Bronchial epithelial cell (primary cell): ENCODE measurements around the gene SPEG. TPM values are rescaled to one million over a fixed set of nuclear protein-coding genes. Genes with fewer than 3 reads are reported as not detected.

Experiments used
- DNase-seq: peaks from one replicate; pipeline ENCODE4 v3.0.0-alpha.2; 2010; ENCODE audit warnings: low read depth
- FAIRE-seq: peaks from 2 replicates; lab custom pipeline; 2011; peaks lifted over from hg19 to GRCh38; lab: Jason Lieb, UNC
- H3K27me3 ChIP-seq: 2 replicates; pipeline ENCODE4 v1.5.1; 2011; ENCODE audit warnings: low read length; ENCODE audit not compliant: control insufficient read depth, insufficient read depth
- H3K36me3 ChIP-seq: 2 replicates; pipeline ENCODE4 v1.5.1; 2011; ENCODE audit warnings: low read length; ENCODE audit not compliant: control insufficient read depth, insufficient read depth
- H3K4me3 ChIP-seq: 2 replicates; pipeline ENCODE4 v1.5.1; 2011; ENCODE audit warnings: mild to moderate bottlenecking, low read depth, low read length, control low read depth
- CTCF ChIP-seq: IDR thresholded peaks from 2 replicates; pipeline ENCODE4 v1.5.1; 2011; ENCODE audit warnings: mild to moderate bottlenecking, moderate library complexity, low read length, control low read depth, inconsistent platforms; ENCODE audit not compliant: insufficient read depth, severe bottlenecking
- total RNA-seq: library from RNA; depleted of rRNA; stranded (reverse); fragments of >200 nt; gene quantifications from 2 replicates; pipeline ENCODE4 v1.2.1, GENCODE V29; 2014

The SPEG gene
- total RNA-seq, 1 donor from 2014 or later = 1.8 TPM

DNA sequence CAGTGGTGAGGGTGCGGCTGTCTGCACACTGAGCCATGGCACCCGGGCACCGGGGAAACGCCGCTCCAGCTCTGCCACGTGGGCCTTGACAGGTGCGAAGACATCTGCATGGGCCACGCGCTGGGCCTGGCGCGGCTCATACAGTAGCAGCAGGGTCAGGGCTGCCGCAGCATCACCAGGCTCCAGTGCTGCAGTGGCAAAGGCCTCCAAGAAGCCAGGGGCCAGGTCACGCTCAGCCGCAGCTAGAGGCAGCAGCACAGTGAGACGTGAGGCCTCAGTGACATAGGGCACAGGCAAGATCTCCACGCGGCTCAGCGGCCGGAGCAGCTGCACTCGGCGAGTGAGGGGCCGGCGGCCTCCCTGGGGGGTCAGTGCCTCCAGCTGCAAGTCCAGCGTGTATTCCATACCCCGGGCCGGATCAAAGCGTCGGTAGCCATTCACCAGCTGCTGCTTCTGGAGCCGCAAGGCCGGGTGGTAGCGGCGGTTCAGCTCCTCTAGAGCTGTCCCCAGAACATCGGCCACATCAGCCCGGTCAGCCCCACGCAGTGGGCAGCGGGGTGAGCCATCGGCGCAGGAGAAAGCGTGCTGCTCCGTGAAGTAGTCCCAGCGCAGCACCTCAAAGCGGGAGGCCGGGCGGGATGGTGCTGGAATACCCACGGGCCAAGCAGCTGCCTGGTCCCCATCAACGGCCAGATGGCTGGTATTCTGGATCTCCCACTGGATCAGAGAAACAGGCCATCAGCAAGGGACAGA is 105.5 kb downstream of the SPEG start:
- no peak for DNase-seq
- Histone ChIP-seq H3K36me3 (peaks cover 25% of the 10 kb centered on the region), H3K4me3 (no peak overlapping the region), H3K27me3 (no peaks in the 10 kb centered on the region)
- no peak for TF ChIP-seq CTCF
- peak; percentile 7 for FAIRE-seq

- FAIRE-seq (no peak), DNase-seq (no peak)
- Histone ChIP-seq H3K4me3 (no peak overlapping the region), H3K27me3 (no peaks in the 10 kb centered on the region), H3K36me3 (peaks cover 25% of the 10 kb centered on the region)
- TF ChIP-seq CTCF = no peak
Observed at GRCh38 chr2:219540784-219541504, 106.3 kb downstream of the SPEG start.

DNA sequence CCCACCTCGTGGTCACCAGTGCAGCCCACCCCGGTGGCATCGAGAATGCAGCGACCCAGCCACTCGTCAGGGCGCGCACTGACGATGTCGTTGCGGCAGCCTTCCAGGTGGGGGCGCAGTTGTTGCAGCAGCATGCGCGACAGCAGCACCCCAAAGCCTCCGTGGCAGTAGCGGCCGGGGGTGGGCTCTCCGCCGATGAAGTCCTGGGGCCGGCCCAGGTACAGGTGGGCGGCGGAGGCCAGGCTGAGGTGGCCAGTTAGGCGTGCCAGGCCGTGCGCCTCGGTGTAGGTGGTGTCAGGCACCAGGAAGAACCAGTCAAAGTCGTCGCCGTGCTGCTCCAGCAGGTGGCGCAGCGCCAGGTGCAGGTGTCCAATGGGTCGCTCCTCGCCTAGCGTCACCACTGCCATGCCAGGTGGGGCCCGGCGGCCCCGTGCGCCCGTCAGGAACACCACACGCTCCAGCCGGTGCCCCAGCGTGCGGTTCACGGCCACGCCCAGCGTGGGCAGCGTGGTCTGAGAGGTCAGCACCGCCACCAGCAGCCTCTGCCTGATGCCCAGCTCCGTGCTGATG is 107.1 kb downstream of the SPEG start:
- peaks cover 25% of the 10 kb centered on the region for H3K36me3 ChIP-seq
- peak; percentile 85 for TF ChIP-seq CTCF
- H3K4me3 ChIP-seq = peak overlapping the region; percentile 82
- FAIRE-seq (no peak), DNase-seq (peak; percentile 72)
- H3K27me3 ChIP-seq = no peaks in the 10 kb centered on the region

GRCh38 chr2:219542931-219543595 is 108.4 kb downstream of the SPEG start:
- Histone ChIP-seq H3K27me3 (no peaks in the 10 kb centered on the region), H3K36me3 (peaks cover 25% of the 10 kb centered on the region), H3K4me3 (peak overlapping the region; percentile 82)
- DNase-seq (no peak), FAIRE-seq (no peak)
- no peak for TF ChIP-seq CTCF

DNA sequence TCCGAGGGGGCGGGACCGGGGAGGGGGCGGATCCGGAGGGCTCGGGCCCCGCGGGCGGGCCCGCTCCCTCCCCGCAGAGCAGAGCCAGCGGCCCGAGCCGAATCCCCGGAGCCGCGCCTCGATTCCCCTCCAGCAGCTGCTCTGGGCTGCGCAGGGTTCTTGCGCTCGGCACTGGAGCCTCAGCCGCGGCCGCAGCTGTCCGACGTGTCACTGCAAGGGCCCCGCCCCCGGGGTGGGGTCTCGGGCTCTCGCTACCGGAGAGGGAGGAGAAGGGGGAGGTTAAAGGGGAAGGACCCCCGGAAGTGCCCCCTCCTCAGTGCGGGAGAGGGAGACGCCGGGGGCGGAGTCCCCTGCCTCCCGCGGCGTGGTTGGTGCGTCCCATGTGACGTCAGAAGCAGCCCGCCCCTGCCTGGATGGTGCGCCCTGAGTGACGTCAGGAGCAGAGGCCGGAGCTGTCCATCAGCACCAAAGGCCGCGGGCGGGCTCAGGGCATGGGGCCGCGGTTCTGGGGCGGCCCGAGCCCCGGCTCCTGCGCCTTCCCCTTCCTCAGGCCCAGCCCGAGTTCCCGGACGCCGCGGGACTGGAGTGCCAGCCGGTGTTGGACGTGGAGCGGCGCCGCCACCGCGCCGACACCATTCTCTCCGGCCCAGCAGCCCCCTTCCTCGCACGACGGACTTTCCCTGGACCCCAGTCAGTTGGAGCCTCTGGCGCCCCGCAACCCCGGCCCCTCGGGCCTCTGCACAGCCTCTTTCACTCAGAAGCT is 109.1 kb downstream of the SPEG start, which contains the start of the genes CHPF and TMEM198:
Gene CHPF, minus strand, starts transcription at position 214 of the 763 bp plus-strand sequence. CDS start 271 bp downstream, outside the sequence.
Gene TMEM198, plus strand, starts transcription at position 433 of the 763 bp plus-strand sequence. CDS start 700 bp downstream, outside the sequence.
- no peak for TF ChIP-seq CTCF
- no peak for FAIRE-seq
- peaks cover 23% of the 10 kb centered on the region for H3K36me3 ChIP-seq

More for the DNA sequence above, 109.1 kb downstream of the SPEG start, which contains the start of the genes CHPF and TMEM198:
- peak within 1 kb of the TSS; percentile 82 for H3K4me3 ChIP-seq
- DNase-seq = peak; percentile 90
- no peaks in the 10 kb centered on the region for H3K27me3 ChIP-seq
